Neutrophil (primary cell): ENCODE results near the gene GXYLT1.
A peak's percentile ranks its signal among the peaks of the same experiment; 100 is the strongest.

Source experiments
- H3K27ac ChIP-seq: fragments of 200-600 bp; sonication (generic); 2 replicates; pipeline ENCODE4 v1.5.1; 2016; ENCODE audit warnings: mild to moderate bottlenecking, moderate library complexity
- H3K27me3 ChIP-seq: fragments of 200-600 bp; sonication (generic); 2 replicates; pipeline ENCODE4 v1.6.0; 2016; ENCODE audit warnings: mild to moderate bottlenecking
- H3K36me3 ChIP-seq: fragments of 200-600 bp; sonication (generic); 2 replicates; pipeline ENCODE4 v1.5.1; 2017
- H3K4me1 ChIP-seq, 2 experiments: fragments of 200-600 bp in 1 of 2; sonication (generic) in 1 of 2; 1 replicate in 1 of 2; 2 replicates in 1 of 2; pipeline versions ENCODE4 v1.5.1 to v1.6.1; 2013 to 2016; ENCODE audit warnings: low read depth in 1 of 2, low read length in 1 of 2, mild to moderate bottlenecking in 1 of 2, moderate library complexity in 1 of 2; ENCODE audit not compliant: control insufficient read depth in 1 of 2, insufficient read depth in 1 of 2
- H3K4me3 ChIP-seq, 2 experiments: fragments of 200-600 bp in 1 of 2; sonication (generic) in 1 of 2; 1 replicate in 1 of 2; 2 replicates in 1 of 2; pipeline ENCODE4 v1.5.1; 2013 to 2016; ENCODE audit warnings: low read depth in 1 of 2, low read length in 1 of 2, mild to moderate bottlenecking in 1 of 2, moderate library complexity in 1 of 2
- H3K9me3 ChIP-seq: fragments of 200-600 bp; sonication (generic); 2 replicates; pipeline ENCODE4 v1.5.1; 2016
- TF ChIP-seq, protein P1 (sequence below): fragments of 200-600 bp; sonication (generic); IDR thresholded peaks from 2 replicates; pipeline ENCODE4 v1.5.1; 2016; ENCODE audit warnings: antibody characterized with exemption

GXYLT1 gene

DNA sequence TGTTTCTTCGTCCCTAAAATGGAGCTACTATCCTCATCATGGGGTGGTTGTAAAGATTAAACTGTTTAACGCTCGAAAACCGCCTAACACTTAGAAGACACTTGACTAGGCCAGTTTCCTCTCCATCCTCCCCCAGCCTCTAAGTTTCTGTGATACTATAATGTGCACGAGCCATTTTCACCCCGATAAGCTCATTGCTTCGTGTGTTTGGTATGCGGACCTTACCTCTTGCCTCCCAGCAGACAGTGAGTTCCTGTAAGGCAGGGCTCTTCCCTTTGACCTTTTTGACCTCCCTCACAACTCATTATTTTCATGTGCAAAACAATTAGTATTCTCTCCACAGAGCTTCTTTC lies 499 bp upstream of the GXYLT1 start:
- Histone ChIP-seq H3K36me3 (no peaks in the 10 kb centered on the region), H3K9me3 (no peaks in the 10 kb centered on the region), H3K4me1 (peaks cover 20 to 26% of the 10 kb centered on the region in 2 experiments), H3K27me3 (no peaks in the 10 kb centered on the region), H3K27ac (peak overlapping the region; percentile 89), H3K4me3 (peak overlapping the region; percentile 76 to 80)
- TF ChIP-seq, protein P1, sequence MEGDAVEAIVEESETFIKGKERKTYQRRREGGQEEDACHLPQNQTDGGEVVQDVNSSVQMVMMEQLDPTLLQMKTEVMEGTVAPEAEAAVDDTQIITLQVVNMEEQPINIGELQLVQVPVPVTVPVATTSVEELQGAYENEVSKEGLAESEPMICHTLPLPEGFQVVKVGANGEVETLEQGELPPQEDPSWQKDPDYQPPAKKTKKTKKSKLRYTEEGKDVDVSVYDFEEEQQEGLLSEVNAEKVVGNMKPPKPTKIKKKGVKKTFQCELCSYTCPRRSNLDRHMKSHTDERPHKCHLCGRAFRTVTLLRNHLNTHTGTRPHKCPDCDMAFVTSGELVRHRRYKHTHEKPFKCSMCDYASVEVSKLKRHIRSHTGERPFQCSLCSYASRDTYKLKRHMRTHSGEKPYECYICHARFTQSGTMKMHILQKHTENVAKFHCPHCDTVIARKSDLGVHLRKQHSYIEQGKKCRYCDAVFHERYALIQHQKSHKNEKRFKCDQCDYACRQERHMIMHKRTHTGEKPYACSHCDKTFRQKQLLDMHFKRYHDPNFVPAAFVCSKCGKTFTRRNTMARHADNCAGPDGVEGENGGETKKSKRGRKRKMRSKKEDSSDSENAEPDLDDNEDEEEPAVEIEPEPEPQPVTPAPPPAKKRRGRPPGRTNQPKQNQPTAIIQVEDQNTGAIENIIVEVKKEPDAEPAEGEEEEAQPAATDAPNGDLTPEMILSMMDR = no peak

DNA sequence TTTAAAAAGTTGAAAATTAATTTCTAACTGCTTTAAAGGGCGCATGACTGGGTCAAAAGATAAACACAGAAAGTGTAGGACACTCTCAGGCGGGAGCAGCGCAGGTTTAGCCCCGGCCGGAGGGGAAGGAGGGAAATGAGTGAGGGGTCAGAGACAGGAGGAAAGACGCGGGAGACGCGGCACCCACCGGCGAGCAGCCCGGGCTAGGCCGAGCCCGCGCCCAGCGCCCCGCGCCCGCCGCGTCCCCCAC lies 591 bp downstream of the GXYLT1 start:
- no peaks in the 10 kb centered on the region for H3K36me3 ChIP-seq
- H3K4me1 ChIP-seq = peaks cover 20 to 26% of the 10 kb centered on the region in 2 experiments
- H3K27ac ChIP-seq = peak overlapping the region; percentile 89
- H3K27me3 ChIP-seq = no peaks in the 10 kb centered on the region
- TF ChIP-seq, protein P1 = no peak
- H3K9me3 ChIP-seq = no peaks in the 10 kb centered on the region
- peak overlapping the region; percentile 76 to 80 for H3K4me3 ChIP-seq

DNA sequence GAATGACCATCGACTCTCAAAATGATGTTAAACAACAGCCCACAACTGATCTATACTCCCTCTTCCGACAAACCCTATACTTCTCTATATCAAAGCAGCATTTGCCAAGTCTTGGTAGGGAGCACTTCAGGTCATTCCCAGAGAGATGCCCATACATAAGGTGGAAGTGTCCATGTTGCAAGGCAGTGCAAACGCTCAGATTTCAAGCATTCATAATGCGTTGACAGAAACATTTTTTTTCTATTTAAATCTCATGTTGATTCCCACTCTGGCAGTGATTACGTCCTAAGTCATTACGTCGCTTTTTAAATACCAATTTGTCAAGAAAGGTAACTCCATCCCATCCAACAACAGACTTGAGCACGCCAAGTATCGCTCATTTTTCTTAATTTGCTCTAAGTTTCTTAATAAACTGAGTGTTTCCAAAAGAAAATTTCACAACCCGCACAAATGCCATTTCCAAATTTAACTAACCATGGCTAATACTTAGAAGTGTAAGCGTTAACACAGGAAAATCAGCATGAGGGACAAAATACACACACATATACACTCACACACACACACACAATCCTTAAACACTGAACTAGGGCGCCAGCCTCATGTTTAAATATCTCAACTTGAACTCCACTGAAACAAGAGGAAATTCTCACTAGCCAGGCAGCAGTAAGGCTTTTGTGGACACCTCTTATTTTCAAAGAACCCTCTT lies 1.1 kb downstream of the GXYLT1 start:
- no peaks in the 10 kb centered on the region for H3K9me3 ChIP-seq
- H3K4me1 ChIP-seq = peaks cover 20 to 26% of the 10 kb centered on the region in 2 experiments
- no peaks in the 10 kb centered on the region for H3K27me3 ChIP-seq
- H3K4me3 ChIP-seq = peak overlapping the region; percentile 76 to 80
- peak overlapping the region; percentile 89 for H3K27ac ChIP-seq
- TF ChIP-seq, protein P1 = no peak
- no peaks in the 10 kb centered on the region for H3K36me3 ChIP-seq

DNA sequence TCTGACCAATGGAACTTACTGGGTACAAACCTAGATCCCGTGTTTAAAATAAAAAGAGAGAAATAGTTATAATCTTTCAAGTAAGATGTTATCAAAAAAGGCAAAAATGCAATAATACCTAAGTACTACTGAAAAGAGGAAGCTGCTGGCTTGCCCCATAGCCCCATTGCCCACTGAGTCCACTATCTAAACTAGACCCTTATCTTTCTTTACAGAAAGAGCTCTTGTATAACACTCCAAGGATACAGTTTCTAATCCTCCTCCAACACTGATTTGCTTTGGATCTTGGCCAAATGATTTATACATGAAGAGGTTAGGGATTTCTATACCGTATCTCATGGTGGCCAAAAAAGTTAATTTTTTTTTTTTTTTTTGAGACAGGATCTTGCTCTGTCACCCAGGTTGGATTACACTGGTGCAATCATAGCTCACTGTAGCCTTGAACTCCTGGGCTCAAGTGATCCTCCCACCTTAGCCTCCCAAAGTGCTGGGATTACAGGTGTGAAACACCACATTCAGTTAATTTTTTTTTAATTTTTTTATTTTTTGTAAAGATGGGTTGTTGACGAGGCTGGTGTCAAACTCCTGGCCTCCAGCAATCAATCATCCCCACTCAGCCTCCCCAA lies 2.6 kb downstream of the GXYLT1 start:
- H3K27me3 ChIP-seq = no peaks in the 10 kb centered on the region
- peaks cover 20 to 26% of the 10 kb centered on the region in 2 experiments for H3K4me1 ChIP-seq
- TF ChIP-seq, protein P1 = no peak
- no peaks in the 10 kb centered on the region for H3K9me3 ChIP-seq
- H3K36me3 ChIP-seq = no peaks in the 10 kb centered on the region
- H3K27ac ChIP-seq = no peak overlapping the region
- H3K4me3 ChIP-seq = no peak overlapping the region

DNA sequence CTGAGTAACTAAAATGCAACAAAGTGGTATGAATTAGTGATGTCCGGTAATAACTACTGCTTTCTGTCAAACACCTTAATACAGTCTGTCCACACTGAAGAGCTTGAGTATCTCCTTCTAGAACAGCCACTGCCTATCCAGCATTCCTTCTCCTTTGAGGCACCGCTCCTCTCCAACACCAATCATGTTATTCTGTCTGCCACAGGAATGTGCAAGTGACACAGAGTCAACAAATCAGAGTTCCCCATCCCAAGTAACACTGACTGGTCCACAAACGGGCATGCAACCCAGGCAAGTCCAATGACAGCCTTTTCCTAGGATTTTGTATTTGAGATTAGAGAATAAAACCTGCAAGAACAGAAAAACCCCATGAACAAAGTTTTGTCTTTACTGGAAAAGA lies 3.8 kb downstream of the GXYLT1 start:
- Histone ChIP-seq H3K36me3 (no peaks in the 10 kb centered on the region), H3K9me3 (no peaks in the 10 kb centered on the region), H3K27ac (no peak overlapping the region), H3K27me3 (no peaks in the 10 kb centered on the region), H3K4me3 (no peak overlapping the region), H3K4me1 (peaks cover 20 to 26% of the 10 kb centered on the region in 2 experiments)
- TF ChIP-seq, protein P1 = no peak
